NCI-H2081 (cell line): ENCODE data around the gene AIFM3.
A peak's percentile ranks its signal among the peaks of the same experiment; 100 is the strongest.
"Not testable (repeated sequence)": the region's sequence is repeated elsewhere in the genome, so short reads cannot be mapped to it uniquely, and the experiment has no call there.

Source experiments
- DNase-seq, 2 experiments: peaks; one replicate each; lab custom pipeline; 2025; lab: John Stamatoyannopoulos, UW

The AIFM3 gene

DNA sequence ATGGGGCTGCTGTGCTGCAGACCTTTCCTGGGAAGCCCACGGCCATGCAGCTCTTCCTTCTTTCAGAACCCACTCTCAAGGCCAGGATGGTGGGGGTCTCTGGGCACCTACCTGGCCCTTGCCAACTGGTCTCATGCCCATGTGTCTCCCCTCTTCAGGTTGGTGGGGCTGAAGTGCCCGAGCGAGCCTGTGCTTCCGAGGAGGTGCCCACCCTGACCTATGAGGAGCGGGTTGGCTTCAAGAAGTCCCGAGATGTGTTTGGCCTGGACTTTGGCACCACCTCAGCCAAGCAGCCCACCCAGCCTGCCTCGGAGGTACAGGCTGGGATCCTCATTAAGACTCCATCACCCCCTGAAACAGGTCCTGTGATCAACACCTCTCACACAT, 25.0 kb downstream of the AIFM3 start:
- no peak for DNase-seq

- no peak for DNase-seq
These were observed 25.6 kb downstream of the AIFM3 start for GRCh38 chr22:20992456-20993303.

DNA sequence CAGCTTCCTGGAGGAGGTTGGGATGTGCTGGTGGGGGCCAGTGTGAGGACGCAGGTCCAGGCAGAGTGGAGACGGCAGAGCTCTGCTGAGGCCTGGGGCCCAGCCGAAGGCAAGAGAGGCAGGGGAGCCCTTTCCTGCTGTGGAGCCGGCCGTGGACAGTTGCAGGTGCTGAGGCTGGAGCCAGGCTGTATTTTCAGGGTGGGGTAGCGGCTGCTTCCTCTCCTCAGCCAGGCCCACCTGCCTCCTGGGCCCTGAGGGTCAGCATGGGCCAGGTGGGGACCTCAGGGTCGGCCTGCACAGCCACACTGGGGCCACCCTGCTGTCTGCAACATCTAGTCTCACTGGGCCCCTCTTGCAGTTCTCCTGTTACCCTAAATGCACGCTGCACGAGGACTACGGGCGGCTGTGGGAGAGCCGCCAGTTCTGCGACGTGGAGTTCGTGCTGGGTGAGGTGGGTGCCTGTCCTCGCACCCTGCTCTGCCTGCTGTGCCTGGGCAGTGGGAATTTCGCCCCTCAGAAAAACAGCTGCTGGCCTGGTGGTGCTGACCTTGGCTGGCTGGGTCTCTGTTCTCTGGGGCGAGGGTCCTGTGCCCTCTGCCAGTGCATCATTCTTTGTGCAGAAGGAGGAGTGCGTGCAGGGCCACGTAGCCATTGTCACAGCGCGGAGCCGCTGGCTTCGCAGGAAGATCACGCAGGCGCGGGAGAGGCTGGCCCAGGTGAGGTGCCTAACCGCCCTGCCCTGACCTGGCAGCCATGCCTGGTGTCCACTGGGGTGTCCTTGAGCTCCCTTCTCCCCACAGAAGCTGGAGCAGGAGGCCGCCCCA, 26.5 kb downstream of the AIFM3 start:
- no peak for DNase-seq

DNA sequence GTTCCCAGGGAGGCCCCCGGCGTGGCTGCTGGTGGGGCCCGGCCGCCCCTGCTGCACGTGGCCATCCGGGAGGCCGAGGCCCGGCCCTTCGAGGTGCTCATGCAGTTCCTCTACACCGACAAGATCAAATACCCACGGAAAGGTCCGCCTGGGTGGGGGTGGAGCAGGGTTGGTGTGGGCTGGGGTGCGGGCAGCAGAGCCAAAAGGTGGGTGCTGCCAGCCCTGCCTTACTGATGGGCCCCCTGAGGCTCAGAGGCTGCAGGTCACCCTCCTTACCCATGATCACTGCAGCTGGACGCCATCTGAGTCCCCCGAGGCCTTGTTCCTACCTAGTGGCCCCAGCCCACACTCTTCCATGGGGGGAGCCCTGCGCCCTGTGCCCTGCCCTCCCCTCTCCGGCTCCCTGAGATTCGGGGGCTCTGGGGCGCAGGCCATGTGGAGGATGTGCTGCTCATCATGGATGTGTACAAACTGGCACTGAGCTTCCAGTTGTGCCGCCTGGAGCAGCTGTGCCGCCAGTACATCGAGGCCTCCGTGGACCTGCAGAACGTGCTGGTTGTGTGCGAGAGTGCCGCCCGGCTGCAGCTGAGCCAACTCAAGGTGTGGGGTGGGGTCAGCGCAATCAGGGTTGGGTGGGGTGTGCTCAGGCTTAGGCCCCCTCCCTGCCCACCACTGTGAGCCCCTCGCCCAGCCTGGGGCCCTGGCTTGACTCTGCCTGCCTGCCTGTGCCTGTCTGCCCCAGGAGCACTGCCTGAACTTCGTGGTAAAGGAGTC, 27.3 kb downstream of the AIFM3 start:
- no peak for DNase-seq

GRCh38 chr22:20994902-20995241, 27.8 kb downstream of the AIFM3 start:
- no peak for DNase-seq

GRCh38 chr22:20995329-20996030, 28.4 kb downstream of the AIFM3 start:
- no peak for DNase-seq

GRCh38 chr22:20996031-20996410, 29.0 kb downstream of the AIFM3 start:
- no peak for DNase-seq

DNA sequence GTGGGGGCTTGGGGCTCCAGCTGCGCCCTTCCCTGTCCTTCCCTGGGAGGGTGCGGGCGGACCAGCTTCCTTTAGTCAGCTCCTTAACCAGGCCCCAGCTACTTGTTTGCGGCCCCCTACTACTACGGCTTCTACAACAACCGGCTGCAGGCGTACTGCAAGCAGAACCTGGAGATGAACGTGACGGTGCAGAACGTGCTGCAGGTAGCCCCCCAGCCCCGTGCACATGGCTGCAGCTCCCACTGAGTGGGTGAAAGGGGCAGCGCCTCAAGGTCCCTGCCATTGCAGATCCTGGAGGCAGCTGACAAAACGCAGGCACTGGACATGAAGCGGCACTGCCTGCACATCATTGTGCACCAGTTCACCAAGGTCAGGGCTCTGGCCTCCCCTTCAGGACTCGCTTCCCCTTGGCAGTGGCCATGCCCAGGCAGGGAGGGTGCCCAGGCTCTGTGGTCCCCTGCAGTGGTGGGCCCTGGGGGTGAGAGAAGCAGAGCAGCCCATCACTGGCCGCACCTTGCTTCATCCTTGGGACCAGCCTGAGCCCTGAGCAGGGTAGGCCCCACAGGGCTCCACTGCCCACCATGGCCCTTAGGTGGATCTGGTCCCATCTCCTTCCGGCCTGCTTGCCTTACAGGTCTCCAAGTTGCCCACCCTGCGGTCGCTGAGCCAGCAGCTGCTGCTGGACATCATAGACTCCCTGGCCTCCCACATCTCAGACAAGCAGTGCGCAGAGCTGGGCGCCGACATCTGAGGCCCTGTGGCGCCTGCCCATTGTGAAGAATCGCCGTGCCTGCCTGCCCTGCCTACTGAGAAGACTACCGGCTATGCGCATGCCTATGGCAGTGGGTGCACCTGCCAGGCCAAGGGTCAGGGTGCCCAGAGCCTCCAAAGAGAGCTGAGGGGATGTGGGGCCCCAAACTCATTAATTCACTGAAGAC, 29.8 kb downstream of the AIFM3 start:
- no peak for DNase-seq

- no peak for DNase-seq
These were observed 30.6 kb downstream of the AIFM3 start for GRCh38 chr22:20997536-20998257.

DNA sequence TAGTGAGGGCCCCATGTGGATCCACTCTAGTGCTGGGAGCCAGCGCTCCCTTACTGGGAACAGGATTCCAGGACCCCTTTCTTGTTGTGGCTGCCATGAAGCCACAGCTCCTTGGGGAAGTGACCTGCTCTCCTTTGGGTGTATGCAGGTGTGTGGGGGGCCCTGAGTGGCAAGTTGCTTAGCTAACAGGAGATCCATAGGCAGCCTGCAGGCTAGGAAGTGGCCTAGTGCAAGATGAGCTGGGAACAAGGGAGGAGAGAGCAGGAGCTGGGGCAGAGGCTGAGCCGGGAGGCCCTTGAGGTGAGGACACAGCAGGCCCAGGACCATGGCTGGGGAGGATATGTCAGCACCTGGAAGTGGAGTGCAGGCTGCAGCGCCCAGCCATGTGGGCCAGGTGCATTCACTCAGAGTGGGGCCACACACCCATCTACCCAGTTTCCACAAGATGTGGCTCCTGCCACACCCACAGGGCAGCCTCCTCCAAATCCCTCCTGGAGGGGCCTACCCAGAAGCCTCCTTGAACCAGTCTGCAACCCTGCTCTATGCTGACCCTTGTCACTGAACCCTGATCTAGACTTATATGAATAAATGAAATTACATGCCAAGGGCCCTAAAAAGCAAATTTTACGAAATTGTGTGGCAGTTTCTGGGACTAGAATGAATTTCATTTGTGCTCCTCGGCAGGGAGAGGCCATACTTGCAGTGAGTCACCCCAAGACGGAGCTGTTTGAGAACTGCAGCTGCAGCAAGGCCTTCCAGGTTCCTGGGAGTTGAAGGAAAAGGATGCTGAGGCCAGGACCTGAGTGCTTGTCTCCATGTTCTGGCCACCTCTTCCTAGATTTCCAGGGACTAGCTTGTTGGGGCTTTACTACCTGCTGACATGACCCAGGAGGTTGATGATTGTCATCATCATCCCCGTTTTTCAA, 31.6 kb downstream of the AIFM3 start:
- no peak for DNase-seq

GRCh38 chr22:20999350-21000206, 32.5 kb downstream of the AIFM3 start:
- no peak for DNase-seq

DNA sequence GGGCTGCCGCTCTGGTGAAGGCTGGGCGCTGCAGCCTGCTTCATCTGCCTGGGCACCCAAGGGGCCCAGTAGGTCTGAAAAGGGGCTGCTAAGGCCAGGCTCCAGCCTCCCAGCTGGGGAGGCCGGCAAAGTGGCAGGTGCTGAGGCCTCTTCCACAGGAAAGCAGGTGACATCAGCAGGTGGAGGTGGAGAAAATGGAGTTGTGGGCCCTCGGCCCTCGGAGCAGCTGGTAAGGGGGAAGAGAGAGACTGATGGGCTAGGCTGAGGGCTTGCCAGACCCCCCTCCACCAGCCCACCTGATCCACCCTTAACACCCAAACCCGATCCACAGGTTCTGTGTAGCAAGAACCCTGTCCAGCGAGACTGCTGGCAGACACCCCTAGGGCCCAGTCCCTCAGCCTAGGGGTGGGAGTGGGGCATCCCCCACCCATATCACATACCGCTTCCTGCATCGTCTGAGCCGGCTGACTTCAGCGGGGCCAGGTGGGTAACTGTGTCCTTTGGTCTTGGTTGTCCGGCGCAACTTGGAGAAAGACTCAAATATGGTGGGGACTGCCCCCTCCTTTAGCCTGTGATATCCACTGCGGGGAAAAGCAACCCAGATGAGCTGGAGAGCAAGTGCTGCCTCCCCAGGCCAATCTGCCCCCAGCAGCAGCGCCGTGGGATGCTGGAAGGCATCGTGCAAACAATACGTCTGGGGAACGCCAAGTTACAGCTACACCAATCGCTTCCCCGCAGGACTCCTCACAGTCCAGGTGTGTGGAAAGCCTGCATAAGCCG, 33.3 kb downstream of the AIFM3 start:
- peak in 1 of 2 experiments; percentile 62 for DNase-seq

- no peak for DNase-seq
These were observed 34.0 kb downstream of the AIFM3 start for GRCh38 chr22:21000987-21001600.

DNA sequence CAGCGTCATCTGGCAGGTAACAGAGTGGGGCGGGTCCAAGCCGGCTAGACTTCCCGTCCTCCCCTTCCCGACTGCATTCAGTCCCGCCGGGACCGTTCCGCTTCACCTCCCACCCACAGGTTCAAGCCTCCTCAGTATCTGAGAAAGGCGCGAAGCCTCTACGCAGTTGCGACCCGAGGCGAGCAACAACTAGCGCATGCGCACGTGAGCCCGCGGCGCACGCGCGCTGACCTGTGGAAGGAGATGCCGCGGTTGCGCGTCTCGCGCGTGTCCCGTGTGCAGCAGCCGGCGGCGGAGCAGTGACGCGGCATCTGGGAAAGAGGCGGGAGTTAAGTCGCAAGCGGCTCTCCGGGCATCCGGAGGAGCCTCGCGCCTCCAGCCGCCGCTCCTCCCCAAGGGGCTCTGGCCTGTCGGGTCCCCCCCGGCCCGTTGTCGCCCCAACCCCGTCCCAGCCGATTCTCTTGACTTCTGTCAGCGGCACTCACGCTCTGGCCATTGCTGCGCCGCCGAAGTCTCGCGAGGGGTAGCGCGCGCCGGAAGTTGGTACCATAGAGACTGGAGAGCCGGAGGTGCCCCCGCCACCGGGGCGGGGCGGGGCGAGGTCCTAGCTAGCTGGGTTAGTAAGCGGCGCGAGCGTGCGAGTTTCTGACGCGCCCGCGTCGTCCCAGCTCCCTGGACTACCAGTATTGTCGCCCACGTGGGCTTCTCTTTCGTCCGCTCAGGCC, 34.7 kb downstream of the AIFM3 start, which contains the start of gene THAP7:
TSS of gene THAP7 (minus strand) at position 518 of the 725 bp plus-strand sequence. CDS start at position 311, 207 bp downstream.
- peak; percentile 90 to 93 for DNase-seq

DNA sequence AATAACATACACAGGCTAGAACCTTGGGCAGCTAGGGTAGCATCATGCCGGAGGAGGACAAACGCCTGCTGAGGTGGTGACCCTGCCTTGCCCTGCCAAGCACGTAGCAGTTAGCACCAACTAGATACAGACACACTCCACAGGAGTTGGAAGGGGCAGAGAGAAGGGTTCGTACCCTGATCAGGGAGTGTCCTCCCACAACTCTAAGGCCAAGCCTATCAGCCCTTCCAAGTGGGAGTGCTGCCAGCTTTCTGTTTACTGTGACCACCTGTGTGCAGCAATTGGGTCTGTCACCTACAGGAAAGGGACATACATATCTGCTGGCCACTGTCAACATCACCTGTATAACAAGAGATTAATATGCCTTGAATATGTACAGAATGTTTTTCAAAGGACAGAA, 36.7 kb downstream of the AIFM3 start:
- DNase-seq: peak in 1 of 2 experiments; percentile 55

DNA sequence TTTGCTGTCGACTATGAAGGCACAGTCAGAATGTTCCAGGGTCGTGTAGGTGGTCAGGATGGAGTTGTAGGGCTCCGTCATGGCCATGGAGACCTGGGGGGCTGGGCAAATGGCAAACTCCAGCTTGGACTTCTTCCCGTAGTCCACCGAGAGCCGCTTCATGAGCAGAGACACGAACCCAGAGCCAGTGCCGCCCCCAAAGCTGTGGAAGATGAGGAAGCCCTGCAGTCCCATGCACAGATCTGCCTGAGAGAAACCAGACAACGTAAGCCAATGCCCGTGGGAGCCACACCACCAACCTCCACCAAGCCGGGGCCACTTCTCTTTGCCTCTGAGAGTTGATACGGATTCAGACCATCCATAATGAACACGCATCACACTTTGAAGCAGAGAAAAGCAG, 42.2 kb downstream of the AIFM3 start:
- not testable (repeated sequence) for DNase-seq
